CD14-positive monocyte (primary cell): ENCODE measurements around the gene SLC35F6. TPM values are rescaled to one million over a fixed set of nuclear protein-coding genes. Genes with fewer than 3 reads are reported as not detected.

Source experiments
- DNase-seq, 3 donors: peaks; one replicate each; pipeline ENCODE4 v3.0.0-alpha.2; 2011 to 2022
- H2AFZ ChIP-seq: 2 replicates; pipeline ENCODE4 v1.6.0; 2012; ENCODE audit warnings: mild to moderate bottlenecking, low read depth, low read length, inconsistent platforms; ENCODE audit not compliant: insufficient read depth, poor library complexity, severe bottlenecking
- H3K27ac ChIP-seq, 2 donors: 1 replicate in 1 of 2; 2 replicates in 1 of 2; pipeline ENCODE4 v1.5.1; 2012 to 2013; ENCODE audit warnings: low read length in 2 of 2, control low read depth in 1 of 2, inconsistent platforms in 1 of 2, low read depth in 1 of 2, mild to moderate bottlenecking in 1 of 2
- H3K27me3 ChIP-seq, 2 donors: one replicate each; pipeline versions ENCODE4 v1.6.0 to v1.6.1; 2011 to 2013; ENCODE audit warnings: low read length in 2 of 2; ENCODE audit not compliant: control insufficient read depth in 2 of 2, insufficient read depth in 2 of 2
- H3K36me3 ChIP-seq, 2 donors: replicated peaks in 1 of 2; 1 replicate in 1 of 2; 2 replicates in 1 of 2; pipeline versions ENCODE4 v1.5.1 to v1.6.1; 2012 to 2013; ENCODE audit warnings: low read length in 2 of 2, control low read depth in 1 of 2, inconsistent platforms in 1 of 2, mild to moderate bottlenecking in 1 of 2; ENCODE audit not compliant: insufficient read depth in 2 of 2, control insufficient read depth in 1 of 2
- H3K4me1 ChIP-seq, 2 donors: 1 replicate in 1 of 2; 2 replicates in 1 of 2; pipeline versions ENCODE4 v1.5.1 to v1.6.1; 2012 to 2013; ENCODE audit warnings: low read length in 2 of 2, control low read depth in 1 of 2, inconsistent platforms in 1 of 2, mild to moderate bottlenecking in 1 of 2, moderate library complexity in 1 of 2; ENCODE audit not compliant: insufficient read depth in 2 of 2, control insufficient read depth in 1 of 2
- H3K4me2 ChIP-seq: replicated peaks from 2 replicates; pipeline ENCODE3; 2012; ENCODE audit warnings: low read length, moderate library complexity, mild to moderate bottlenecking; ENCODE audit not compliant: poor library complexity, severe bottlenecking; ENCODE audit errors: extremely low read depth
- H3K4me3 ChIP-seq, 3 experiments: fragments of 200-600 bp in 1 of 3; sonication (generic) in 1 of 3; replicated peaks in 1 of 3; 1 replicate in 2 of 3; 2 replicates in 1 of 3; pipeline ENCODE4 v1.5.1; 2011 to 2013; ENCODE audit warnings: low read length in 3 of 3, mild to moderate bottlenecking in 3 of 3, control low read depth in 2 of 3, low read depth in 2 of 3, inconsistent platforms in 1 of 3, moderate library complexity in 1 of 3
- H3K79me2 ChIP-seq: 2 replicates; pipeline ENCODE4 v1.6.0; 2012; ENCODE audit warnings: mild to moderate bottlenecking, control low read depth, inconsistent platforms, low read length, moderate library complexity; ENCODE audit not compliant: insufficient read depth
- H3K9ac ChIP-seq: 2 replicates; pipeline ENCODE4 v1.6.0; 2017; ENCODE audit warnings: low read length, mild to moderate bottlenecking; ENCODE audit not compliant: insufficient read depth, poor library complexity, severe bottlenecking
- H3K9me3 ChIP-seq, 2 donors: replicated peaks in 1 of 2; 1 replicate in 1 of 2; 2 replicates in 1 of 2; pipeline versions ENCODE4 v1.5.1 to v1.6.1; 2012 to 2013; ENCODE audit warnings: low read length in 2 of 2, control low read depth in 1 of 2; ENCODE audit not compliant: control insufficient read depth in 1 of 2, insufficient read depth in 1 of 2
- H4K20me1 ChIP-seq: 2 replicates; pipeline ENCODE4 v1.6.0; 2012; ENCODE audit warnings: mild to moderate bottlenecking, low read length, control low read depth, moderate library complexity; ENCODE audit not compliant: insufficient read depth
- H3K27ac Mint-ChIP-seq, 7 donors: one replicate each; pipeline ENCODE4 v1.8.0; 2020; ENCODE audit warnings: mild to moderate bottlenecking in 7 of 7, mixed read lengths in 7 of 7, moderate library complexity in 6 of 7, inconsistent platforms in 2 of 7
- H3K27me3 Mint-ChIP-seq, 3 donors: one replicate each; pipeline ENCODE4 v1.8.0; 2021 to 2022; ENCODE audit warnings: low read depth in 3 of 3, mild to moderate bottlenecking in 3 of 3, mixed read lengths in 3 of 3, moderate library complexity in 3 of 3, inconsistent platforms in 1 of 3
- H3K36me3 Mint-ChIP-seq, 2 donors: one replicate each; pipeline ENCODE4 v1.8.0; 2020; ENCODE audit warnings: mixed read lengths in 2 of 2, inconsistent platforms in 1 of 2, mild to moderate bottlenecking in 1 of 2
- H3K4me1 Mint-ChIP-seq: one replicate; pipeline ENCODE4 v1.8.0; 2020; ENCODE audit warnings: mild to moderate bottlenecking, mixed read lengths
- H3K4me3 Mint-ChIP-seq, 2 donors: one replicate each; pipeline ENCODE4 v1.8.0; 2020; ENCODE audit warnings: mild to moderate bottlenecking in 2 of 2, mixed read lengths in 2 of 2, moderate library complexity in 1 of 2
- H3K9me3 Mint-ChIP-seq, 7 donors: one replicate each; pipeline ENCODE4 v1.8.0; 2020 to 2022; ENCODE audit warnings: mixed read lengths in 7 of 7, mild to moderate bottlenecking in 6 of 7, moderate library complexity in 6 of 7, inconsistent platforms in 2 of 7
- WGBS: methylation state at CpG from one replicate; pipeline ENCODE4 v1.1.5; 2013; ENCODE audit warnings: missing lambda C conversion rate; ENCODE audit not compliant: insufficient coverage; 5-methylcytosine and 5-hydroxymethylcytosine counted together
- intact Hi-C, 2 donors: fragments of 100-400 bp; cut with micrococcal nuclease; formaldehyde crosslinking; loops; one replicate each; pipeline versions ENCODE4 v1.15.0 to v1.15.1; 2023
- polyA plus RNA-seq, 3 donors: library from polyadenylated mRNA; depleted of rRNA in 1 of 3; unstranded in 2 of 3; stranded (reverse) in 1 of 3; fragments of 300-500 nt in 2 of 3; fragments of >200 nt in 1 of 3; fragmentation: Illumina TruSeq in 2 of 3; gene quantifications; 1 replicate in 2 of 3; 2 replicates in 1 of 3; pipeline ENCODE4 v1.2.3, GENCODE V29; 2012 to 2021
- TF ChIP-seq, protein P1 (sequence below): fragments of 200-600 bp; IDR thresholded peaks from one replicate; pipeline ENCODE4 v1.8.0; 2022; ENCODE audit warnings: antibody characterized with exemption, mild to moderate bottlenecking

The SLC35F6 gene
- polyA plus RNA-seq, 3 donors, result 11.3 to 22.2 (median 15.1) TPM

- Mint-ChIP-seq H3K27me3 (peaks cover 18 to 33% (median 20%) of the 10 kb centered on the region in 3 donors), H3K4me3 (no peak overlapping the region), H3K36me3 (no peaks in the 10 kb centered on the region), H3K9me3 (peaks cover 0 to 8% (median 4%) of the 10 kb centered on the region in 7 donors), H3K27ac (no peak overlapping the region), H3K4me1 (peaks cover 9% of the 10 kb centered on the region)
- no peak overlapping the region for H2AFZ ChIP-seq
- TF ChIP-seq, protein P1, sequence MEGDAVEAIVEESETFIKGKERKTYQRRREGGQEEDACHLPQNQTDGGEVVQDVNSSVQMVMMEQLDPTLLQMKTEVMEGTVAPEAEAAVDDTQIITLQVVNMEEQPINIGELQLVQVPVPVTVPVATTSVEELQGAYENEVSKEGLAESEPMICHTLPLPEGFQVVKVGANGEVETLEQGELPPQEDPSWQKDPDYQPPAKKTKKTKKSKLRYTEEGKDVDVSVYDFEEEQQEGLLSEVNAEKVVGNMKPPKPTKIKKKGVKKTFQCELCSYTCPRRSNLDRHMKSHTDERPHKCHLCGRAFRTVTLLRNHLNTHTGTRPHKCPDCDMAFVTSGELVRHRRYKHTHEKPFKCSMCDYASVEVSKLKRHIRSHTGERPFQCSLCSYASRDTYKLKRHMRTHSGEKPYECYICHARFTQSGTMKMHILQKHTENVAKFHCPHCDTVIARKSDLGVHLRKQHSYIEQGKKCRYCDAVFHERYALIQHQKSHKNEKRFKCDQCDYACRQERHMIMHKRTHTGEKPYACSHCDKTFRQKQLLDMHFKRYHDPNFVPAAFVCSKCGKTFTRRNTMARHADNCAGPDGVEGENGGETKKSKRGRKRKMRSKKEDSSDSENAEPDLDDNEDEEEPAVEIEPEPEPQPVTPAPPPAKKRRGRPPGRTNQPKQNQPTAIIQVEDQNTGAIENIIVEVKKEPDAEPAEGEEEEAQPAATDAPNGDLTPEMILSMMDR, result no peak
- 89% methylated on average over 3 of the region's 6 CpGs for WGBS
- H3K4me3 ChIP-seq, result no peak overlapping the region
- no peaks in the 10 kb centered on the region for H3K9me3 ChIP-seq
- H3K27me3 ChIP-seq, result no peaks in the 10 kb centered on the region
- H3K4me2 ChIP-seq, result no peak overlapping the region
- peaks cover 3 to 4% of the 10 kb centered on the region in 2 donors for H3K4me1 ChIP-seq
- H3K36me3 ChIP-seq, result no peaks in the 10 kb centered on the region
- no peak overlapping the region for H3K27ac ChIP-seq
- intact Hi-C loops, result no loop called here
- H4K20me1 ChIP-seq, result no peaks in the 10 kb centered on the region
- H3K79me2 ChIP-seq, result no peaks in the 10 kb centered on the region
- H3K9ac ChIP-seq, result no peak overlapping the region
- no peak for DNase-seq
Observed at GRCh38 chr2:26818972-26819371, 54.9 kb downstream of the SLC35F6 start.

GRCh38 chr2:26820932-26821331, 56.8 kb downstream of the SLC35F6 start:
- peaks cover 0 to 2% (median 0%) of the 10 kb centered on the region in 7 donors for H3K9me3 Mint-ChIP-seq

More at GRCh38 chr2:26820932-26821331, 56.8 kb downstream of the SLC35F6 start:
- H3K4me3 ChIP-seq, result no peak overlapping the region
- no peaks in the 10 kb centered on the region for H3K79me2 ChIP-seq
- intact Hi-C loops, result no loop called here
- H3K27me3 ChIP-seq, result no peaks in the 10 kb centered on the region
- H3K4me2 ChIP-seq, result no peak overlapping the region
- no peak overlapping the region for H3K27ac ChIP-seq
- H3K4me1 ChIP-seq, result peaks cover 3 to 4% of the 10 kb centered on the region in 2 donors
- no CpG with 5 or more reads among the region's 7 CpGs for WGBS
- no peak overlapping the region for H3K9ac ChIP-seq
- Mint-ChIP-seq H3K27me3 (peaks cover 13 to 22% (median 18%) of the 10 kb centered on the region in 3 donors), H3K36me3 (no peaks in the 10 kb centered on the region), H3K27ac (no peak overlapping the region), H3K4me3 (no peak overlapping the region), H3K4me1 (peaks cover 9% of the 10 kb centered on the region)
- TF ChIP-seq, protein P1, result no peak
- no peak overlapping the region for H2AFZ ChIP-seq
- H4K20me1 ChIP-seq, result no peaks in the 10 kb centered on the region
- no peaks in the 10 kb centered on the region for H3K9me3 ChIP-seq
- DNase-seq, result no peak
- H3K36me3 ChIP-seq, result no peaks in the 10 kb centered on the region
